Neural progenitor cell (in vitro differentiated cells): ENCODE measurements around the gene TMEM106B. TPM values are rescaled to one million over a fixed set of nuclear protein-coding genes. Genes with fewer than 3 reads are reported as not detected.

Experiments used
- DNase-seq: peaks from one replicate; pipeline ENCODE4 v3.0.0-alpha.2; 2016; ENCODE audit warnings: low spot score
- H2AFZ ChIP-seq: fragments of 200-600 bp; sonication (generic); replicated peaks from 2 replicates; pipeline ENCODE4 v1.6.1; 2016; ENCODE audit warnings: antibody characterized with exemption
- H3F3A ChIP-seq: fragments of 200-600 bp; sonication (generic); 2 replicates; pipeline ENCODE4 v1.6.1; 2016; ENCODE audit warnings: antibody characterized with exemption, low read depth
- H3K27ac ChIP-seq: fragments of 200-600 bp; sonication (generic); 2 replicates; pipeline ENCODE4 v1.5.1; 2016; ENCODE audit warnings: mild to moderate bottlenecking
- H3K27me3 ChIP-seq: fragments of 200-600 bp; sonication (generic); 2 replicates; pipeline ENCODE4 v1.6.1; 2016; ENCODE audit warnings: mild to moderate bottlenecking, moderate library complexity
- H3K36me3 ChIP-seq: fragments of 200-600 bp; sonication (generic); 2 replicates; pipeline ENCODE4 v1.5.1; 2016
- H3K4me1 ChIP-seq: fragments of 200-600 bp; sonication (generic); 2 replicates; pipeline ENCODE4 v1.6.1; 2016; ENCODE audit warnings: mixed run types
- H3K4me2 ChIP-seq: fragments of 200-600 bp; sonication (generic); 2 replicates; pipeline ENCODE4 v1.6.1; 2016
- H3K4me3 ChIP-seq: fragments of 200-600 bp; sonication (generic); 2 replicates; pipeline ENCODE4 v1.5.1; 2016
- H3K79me2 ChIP-seq: fragments of 200-600 bp; sonication (generic); 2 replicates; pipeline ENCODE4 v1.6.1; 2016; ENCODE audit warnings: low read depth
- H3K9ac ChIP-seq: fragments of 200-600 bp; sonication (generic); 2 replicates; pipeline ENCODE4 v1.6.1; 2016
- H3K9me3 ChIP-seq: fragments of 200-600 bp; sonication (generic); 2 replicates; pipeline ENCODE4 v1.5.1; 2016; ENCODE audit warnings: low read depth
- H4K20me1 ChIP-seq: fragments of 200-600 bp; sonication (generic); 2 replicates; pipeline ENCODE4 v1.6.1; 2016; ENCODE audit warnings: low read depth
- H3K27ac Mint-ChIP-seq: 3 replicates; pipeline ENCODE4 v1.8.0; 2021; ENCODE audit warnings: mixed read lengths
- H3K27me3 Mint-ChIP-seq: 2 replicates; pipeline ENCODE4 v1.8.0; 2022; ENCODE audit warnings: low read depth, mild to moderate bottlenecking, inconsistent platforms, moderate library complexity, mixed read lengths; ENCODE audit not compliant: insufficient read depth
- H3K36me3 Mint-ChIP-seq: 3 replicates; pipeline ENCODE4 v1.8.0; 2021; ENCODE audit warnings: mixed read lengths
- H3K4me1 Mint-ChIP-seq: 3 replicates; pipeline ENCODE4 v1.8.0; 2021; ENCODE audit warnings: mixed read lengths
- H3K4me3 Mint-ChIP-seq: 3 replicates; pipeline ENCODE4 v1.8.0; 2021; ENCODE audit warnings: mild to moderate bottlenecking, moderate library complexity, mixed read lengths
- H3K9me3 Mint-ChIP-seq: 3 replicates; pipeline ENCODE4 v1.8.0; 2020; ENCODE audit warnings: mixed read lengths
- EZH2 ChIP-seq: fragments of 200-600 bp; sonication (generic); IDR thresholded peaks from 2 replicates; pipeline ENCODE4 v1.6.1; 2017; ENCODE audit warnings: antibody characterized with exemption, mild to moderate bottlenecking, moderate library complexity
- EZH2phosphoT487 ChIP-seq: fragments of 200-600 bp; sonication (generic); IDR thresholded peaks from 2 replicates; pipeline ENCODE4 v1.6.1; 2017; ENCODE audit warnings: antibody characterized with exemption
- total RNA-seq: library from RNA; depleted of rRNA; stranded (reverse); fragments of >200 nt; gene quantifications from 2 replicates; pipeline ENCODE4 v1.2.3, GENCODE V29; 2015; ENCODE audit warnings: low replicate concordance
- TF ChIP-seq, protein P1 (sequence below): fragments of 200-600 bp; sonication (generic); IDR thresholded peaks from 2 replicates; pipeline ENCODE4 v1.5.1; 2017; ENCODE audit warnings: antibody characterized with exemption, mild to moderate bottlenecking

Gene TMEM106B
- total RNA-seq, 1 donor from 2014 or later, result 96.5 TPM

- H3K9me3 ChIP-seq, result no peaks in the 10 kb centered on the region
- no peak overlapping the region for H3K27ac Mint-ChIP-seq
- DNase-seq, result no peak
- H3K27ac ChIP-seq, result no peak overlapping the region
- H3K4me1 ChIP-seq, result no peaks in the 10 kb centered on the region
- TF ChIP-seq EZH2, result no peak
- H3K4me1 Mint-ChIP-seq, result peaks cover 5% of the 10 kb centered on the region
- H3K4me3 ChIP-seq, result no peak overlapping the region
- no peak overlapping the region for H3K4me2 ChIP-seq
- no peaks in the 10 kb centered on the region for H3F3A ChIP-seq
- H2AFZ ChIP-seq, result no peak overlapping the region
- H3K9me3 Mint-ChIP-seq, result no peaks in the 10 kb centered on the region
- no peaks in the 10 kb centered on the region for H3K27me3 ChIP-seq
- H3K27me3 Mint-ChIP-seq, result no peaks in the 10 kb centered on the region
- H3K4me3 Mint-ChIP-seq, result no peak overlapping the region
- no peaks in the 10 kb centered on the region for H3K36me3 ChIP-seq
- H3K9ac ChIP-seq, result no peak overlapping the region
- no peaks in the 10 kb centered on the region for H4K20me1 ChIP-seq
- H3K79me2 ChIP-seq, result no peaks in the 10 kb centered on the region
- H3K36me3 Mint-ChIP-seq, result no peaks in the 10 kb centered on the region
These were observed 14.7 kb upstream of the TMEM106B start for GRCh38 chr7:12196386-12196785.

DNA sequence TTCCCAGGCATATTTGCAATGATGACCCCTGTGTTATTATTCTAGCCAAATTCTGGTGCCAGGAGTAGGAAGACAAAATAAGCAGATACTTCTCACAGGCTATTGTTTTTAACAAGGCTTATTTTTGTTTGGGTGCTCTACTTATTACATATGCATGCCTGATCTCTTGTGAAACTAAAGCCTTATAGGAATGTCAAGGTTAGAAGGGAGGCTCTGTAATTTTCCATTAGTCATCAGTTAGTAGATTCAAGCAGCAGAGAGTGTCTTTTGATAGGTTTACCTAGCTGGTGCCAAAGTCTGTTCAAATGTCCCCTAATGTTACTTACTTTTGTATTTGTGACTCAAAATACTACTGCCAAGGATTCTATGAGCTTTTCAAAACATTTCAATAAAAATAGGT, 11.7 kb upstream of the TMEM106B start:
- Mint-ChIP-seq H3K9me3 (no peaks in the 10 kb centered on the region), H3K36me3 (no peaks in the 10 kb centered on the region), H3K4me3 (no peak overlapping the region)

GRCh38 chr7:12207046-12207445, 4.0 kb upstream of the TMEM106B start:
- no peaks in the 10 kb centered on the region for H4K20me1 ChIP-seq
- Mint-ChIP-seq H3K27me3 (no peaks in the 10 kb centered on the region), H3K9me3 (peaks cover 2% of the 10 kb centered on the region), H3K36me3 (no peaks in the 10 kb centered on the region), H3K27ac (no peak overlapping the region), H3K4me1 (peaks cover 8% of the 10 kb centered on the region), H3K4me3 (no peak overlapping the region)
- H3K9ac ChIP-seq, result no peak overlapping the region
- H3K36me3 ChIP-seq, result no peaks in the 10 kb centered on the region
- TF ChIP-seq EZH2, result no peak
- TF ChIP-seq, protein P1, sequence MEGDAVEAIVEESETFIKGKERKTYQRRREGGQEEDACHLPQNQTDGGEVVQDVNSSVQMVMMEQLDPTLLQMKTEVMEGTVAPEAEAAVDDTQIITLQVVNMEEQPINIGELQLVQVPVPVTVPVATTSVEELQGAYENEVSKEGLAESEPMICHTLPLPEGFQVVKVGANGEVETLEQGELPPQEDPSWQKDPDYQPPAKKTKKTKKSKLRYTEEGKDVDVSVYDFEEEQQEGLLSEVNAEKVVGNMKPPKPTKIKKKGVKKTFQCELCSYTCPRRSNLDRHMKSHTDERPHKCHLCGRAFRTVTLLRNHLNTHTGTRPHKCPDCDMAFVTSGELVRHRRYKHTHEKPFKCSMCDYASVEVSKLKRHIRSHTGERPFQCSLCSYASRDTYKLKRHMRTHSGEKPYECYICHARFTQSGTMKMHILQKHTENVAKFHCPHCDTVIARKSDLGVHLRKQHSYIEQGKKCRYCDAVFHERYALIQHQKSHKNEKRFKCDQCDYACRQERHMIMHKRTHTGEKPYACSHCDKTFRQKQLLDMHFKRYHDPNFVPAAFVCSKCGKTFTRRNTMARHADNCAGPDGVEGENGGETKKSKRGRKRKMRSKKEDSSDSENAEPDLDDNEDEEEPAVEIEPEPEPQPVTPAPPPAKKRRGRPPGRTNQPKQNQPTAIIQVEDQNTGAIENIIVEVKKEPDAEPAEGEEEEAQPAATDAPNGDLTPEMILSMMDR, result no peak
- no peak for TF ChIP-seq EZH2phosphoT487
- no peaks in the 10 kb centered on the region for H3K9me3 ChIP-seq
- peaks cover under 1% of the 10 kb centered on the region for H3K4me1 ChIP-seq
- H3F3A ChIP-seq, result peaks cover 8% of the 10 kb centered on the region
- DNase-seq, result no peak
- H3K27me3 ChIP-seq, result peaks cover 10% of the 10 kb centered on the region
- no peak overlapping the region for H3K27ac ChIP-seq
- no peak overlapping the region for H3K4me2 ChIP-seq
- H2AFZ ChIP-seq, result peak overlapping the region; percentile 23
- H3K79me2 ChIP-seq, result peaks cover 7% of the 10 kb centered on the region
- no peak overlapping the region for H3K4me3 ChIP-seq

More for the DNA sequence above, 11.7 kb upstream of the TMEM106B start:
- Histone ChIP-seq H3K9ac (no peak overlapping the region), H3K27ac (no peak overlapping the region), H2AFZ (no peak overlapping the region), H3K36me3 (no peaks in the 10 kb centered on the region), H3K27me3 (no peaks in the 10 kb centered on the region), H3K4me2 (no peak overlapping the region), H3K4me3 (no peak overlapping the region), H3K79me2 (no peaks in the 10 kb centered on the region), H3F3A (no peaks in the 10 kb centered on the region), H3K9me3 (no peaks in the 10 kb centered on the region), H4K20me1 (no peaks in the 10 kb centered on the region), H3K4me1 (no peaks in the 10 kb centered on the region)
- H3K27ac Mint-ChIP-seq, result no peak overlapping the region
- no peak for DNase-seq
- no peaks in the 10 kb centered on the region for H3K27me3 Mint-ChIP-seq
- H3K4me1 Mint-ChIP-seq, result peaks cover 5% of the 10 kb centered on the region
- TF ChIP-seq, protein P1, result no peak
- TF ChIP-seq EZH2, result no peak
- TF ChIP-seq EZH2phosphoT487, result no peak

- Histone ChIP-seq H3K4me3 (no peak overlapping the region), H3K9me3 (no peaks in the 10 kb centered on the region), H2AFZ (no peak overlapping the region), H3F3A (peaks cover 10% of the 10 kb centered on the region), H3K36me3 (no peaks in the 10 kb centered on the region), H4K20me1 (peaks cover 3% of the 10 kb centered on the region), H3K9ac (no peak overlapping the region), H3K4me1 (peaks cover 11% of the 10 kb centered on the region), H3K27me3 (peaks cover 10% of the 10 kb centered on the region), H3K4me2 (no peak overlapping the region), H3K27ac (no peak overlapping the region), H3K79me2 (peaks cover 28% of the 10 kb centered on the region)
- Mint-ChIP-seq H3K27ac (no peak overlapping the region), H3K9me3 (peaks cover 2% of the 10 kb centered on the region), H3K4me3 (no peak overlapping the region), H3K36me3 (peaks cover under 1% of the 10 kb centered on the region), H3K4me1 (peaks cover 15% of the 10 kb centered on the region), H3K27me3 (no peaks in the 10 kb centered on the region)
- no peak for DNase-seq
- TF ChIP-seq EZH2phosphoT487 (no peak), EZH2 (no peak)
- TF ChIP-seq, protein P1, result no peak
These were observed 1.9 kb upstream of the TMEM106B start for GRCh38 chr7:12209221-12209620.
